HPDE6-E6E7 (cell line): ENCODE data around the gene MRPL57.
"Not testable (repeated sequence)": the region's sequence is repeated elsewhere in the genome, so short reads cannot be mapped to it uniquely, and the experiment has no call there.

Source experiments
- DNase-seq: peaks from one replicate; pipeline ENCODE4 v3.0.0; 2011; ENCODE audit warnings: missing footprints; ENCODE audit errors: extremely low spot score

Gene MRPL57

DNA sequence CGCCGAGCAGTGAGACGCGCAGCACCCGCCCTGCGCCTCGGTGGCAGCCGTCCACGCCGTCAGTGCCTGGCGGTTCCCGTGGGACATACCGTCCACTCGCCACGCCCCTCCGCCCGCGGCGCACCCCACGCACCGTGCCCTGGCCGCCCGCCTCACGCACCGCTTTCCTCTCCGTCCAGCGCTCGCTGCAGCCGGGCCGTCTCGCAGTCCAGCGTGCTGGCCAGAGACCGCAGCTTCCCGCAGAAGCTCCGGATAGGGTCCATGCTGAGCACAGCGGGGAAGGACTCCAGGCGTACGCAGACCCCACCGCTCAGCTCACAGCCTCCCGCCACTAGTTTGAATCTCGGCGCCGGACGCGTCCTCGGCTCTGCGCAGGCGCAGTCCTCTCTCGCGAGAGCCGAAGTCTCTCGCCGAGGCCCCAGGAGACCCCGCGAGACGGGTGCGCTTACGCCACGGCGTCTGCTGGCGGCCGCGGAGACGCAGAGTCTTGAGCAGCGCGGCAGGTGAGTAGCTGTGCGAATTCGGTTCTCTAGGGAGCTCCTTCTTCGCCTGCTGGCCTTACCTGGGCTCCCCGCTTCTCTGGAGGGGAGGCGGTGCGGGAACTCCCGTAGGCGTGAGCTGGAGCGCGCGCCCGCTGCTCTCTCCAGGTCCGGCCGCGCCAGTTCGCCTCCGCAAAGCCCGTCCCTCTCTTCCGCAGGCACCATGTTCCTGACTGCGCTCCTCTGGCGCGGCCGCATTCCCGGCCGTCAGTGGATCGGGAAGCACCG lies at the start of gene MRPL57, which contains the start of gene SKA3:
MRPL57 (plus strand) TSS at position 444 of the 767 bp plus-strand sequence; CDS start at position 703, 259 bp downstream.
SKA3 (minus strand) TSS at position 338 of the 767 bp plus-strand sequence; CDS start at position 263, 75 bp downstream.
- peak; percentile 54 for DNase-seq

DNA sequence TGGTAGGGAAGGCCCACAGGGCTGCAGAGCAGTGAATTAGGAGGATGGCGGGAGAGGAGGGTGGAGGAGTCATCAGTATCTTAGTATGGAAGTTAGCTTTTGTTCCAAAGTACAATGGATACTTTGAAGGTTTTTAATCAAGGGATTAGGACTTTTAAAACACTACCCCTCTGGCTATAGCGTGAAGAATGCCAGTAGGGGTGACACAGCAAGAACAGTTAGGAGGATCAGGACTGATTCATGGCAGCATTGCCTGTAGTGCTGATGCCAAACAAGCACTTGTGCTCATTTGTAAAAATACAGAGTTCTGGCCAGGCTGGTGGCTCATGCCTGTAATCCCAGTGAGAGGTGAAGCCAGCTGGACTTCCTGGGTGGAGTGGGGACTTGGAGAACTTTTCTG lies 46.3 kb upstream of the MRPL57 start:
- DNase-seq, result no peak

DNA sequence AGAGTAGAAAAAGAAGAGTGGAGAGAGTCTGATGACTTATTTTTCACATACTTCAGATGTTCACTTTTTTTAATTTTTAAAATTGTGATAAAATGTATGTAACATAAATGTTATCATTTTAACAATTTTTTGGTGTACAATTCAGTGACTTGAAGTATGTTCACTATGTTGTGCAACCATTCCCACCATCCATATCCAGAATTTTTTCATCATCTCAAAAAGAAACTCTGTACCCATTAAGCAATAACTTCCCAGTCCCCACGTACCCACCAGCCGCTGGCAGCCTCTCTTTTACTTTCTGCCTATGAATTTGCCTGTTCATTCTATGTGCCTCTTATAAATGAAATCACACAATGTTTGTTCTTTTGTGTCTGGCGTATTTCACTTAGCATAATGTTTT lies 43.4 kb upstream of the MRPL57 start:
- DNase-seq, result no peak

DNA sequence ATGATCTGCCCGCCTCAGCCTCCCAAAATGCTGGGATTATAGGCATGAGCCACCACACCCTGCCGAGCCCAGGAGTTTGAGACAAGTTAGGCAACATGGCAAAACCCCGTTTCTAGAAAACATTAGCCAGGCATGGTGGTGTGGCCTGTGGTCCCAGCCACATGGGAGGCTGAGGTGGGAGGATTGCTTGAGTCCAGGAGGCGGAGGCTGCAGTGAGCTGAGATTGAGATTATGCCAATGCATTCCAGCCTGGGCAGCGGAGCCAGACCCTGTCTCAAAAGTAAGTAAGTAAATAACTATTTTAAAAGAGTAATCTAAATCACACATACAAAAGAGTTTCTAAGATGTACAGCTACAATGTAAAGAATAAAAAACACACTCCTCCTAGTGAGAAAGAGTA lies 42.0 kb upstream of the MRPL57 start:
- DNase-seq, result no peak

DNA sequence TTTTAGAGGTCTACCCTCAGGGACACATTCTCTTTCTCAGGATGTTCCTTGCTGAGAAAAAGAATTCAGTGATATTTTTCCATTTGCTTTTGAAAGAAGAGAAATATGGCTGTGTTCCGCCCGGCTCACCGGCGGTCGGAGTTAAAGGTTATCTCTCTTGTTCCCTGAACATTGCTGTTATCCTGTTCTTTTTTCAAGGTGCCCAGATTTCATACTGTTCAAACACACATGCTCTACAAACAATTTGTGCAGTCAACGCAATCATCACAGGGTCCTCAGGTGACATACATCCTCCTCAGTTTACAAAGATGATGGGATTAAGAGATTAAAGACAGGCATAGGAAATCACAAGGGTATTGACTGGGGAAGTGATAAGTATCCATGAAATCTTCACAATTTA lies 40.6 kb upstream of the MRPL57 start:
- not testable (repeated sequence) for DNase-seq

DNA sequence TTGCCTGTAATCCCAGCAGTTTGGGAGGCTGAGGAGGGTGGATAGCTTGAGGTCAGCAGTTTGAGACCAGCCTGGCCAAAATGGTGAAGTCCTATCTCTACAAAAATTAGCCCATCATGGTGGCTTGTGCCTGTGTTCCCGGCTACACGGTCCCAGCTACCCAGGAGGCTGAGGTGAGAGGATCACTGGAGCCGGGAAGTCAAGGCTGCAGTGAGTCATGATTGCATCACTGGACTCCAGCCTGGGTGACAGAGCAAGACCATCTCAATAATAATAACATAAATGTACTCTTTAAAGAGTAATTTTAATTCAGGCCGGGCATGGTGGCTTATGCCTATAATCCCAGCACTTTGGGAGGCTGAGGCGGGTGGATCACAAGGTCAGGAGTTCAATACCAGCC lies 38.8 kb upstream of the MRPL57 start:
- no peak for DNase-seq

DNA sequence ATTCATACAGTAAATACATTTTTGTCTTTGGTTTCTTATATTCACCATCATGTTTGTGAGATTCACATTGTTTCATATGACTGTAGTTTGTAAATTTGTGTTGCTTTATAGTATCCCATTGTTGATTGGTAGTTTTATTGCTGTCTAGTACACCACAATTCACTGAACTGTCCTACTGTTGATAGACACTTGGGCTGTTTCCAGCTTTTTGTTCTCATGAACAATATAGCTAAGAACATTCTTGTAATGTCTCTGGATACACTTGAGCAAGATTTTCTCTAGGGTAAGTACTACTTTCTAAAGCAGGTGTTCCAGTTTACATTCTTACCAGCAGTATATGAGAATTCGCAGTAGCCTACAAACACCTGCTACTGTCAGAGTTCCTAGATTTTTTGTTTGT lies 37.9 kb upstream of the MRPL57 start:
- no peak for DNase-seq

DNA sequence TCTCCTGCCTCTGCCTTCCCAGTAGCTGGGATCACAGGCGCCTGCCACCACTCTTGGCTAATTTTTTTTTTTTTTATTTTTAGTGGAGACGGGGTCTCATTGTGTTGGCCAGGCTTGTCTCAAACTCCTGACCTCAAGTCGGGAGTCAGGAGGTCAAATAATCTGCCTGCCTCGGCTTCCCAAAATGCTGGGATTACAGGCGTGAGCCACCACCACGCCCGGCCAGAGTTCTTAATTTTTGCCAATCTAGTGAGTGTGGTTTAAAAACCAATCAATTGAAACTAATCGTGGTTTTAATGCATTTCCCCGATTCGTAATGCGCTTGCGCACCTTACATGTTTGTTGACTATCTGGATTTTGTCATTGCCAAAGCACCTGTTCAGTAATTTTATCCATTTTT lies 37.1 kb upstream of the MRPL57 start:
- DNase-seq, result no peak

DNA sequence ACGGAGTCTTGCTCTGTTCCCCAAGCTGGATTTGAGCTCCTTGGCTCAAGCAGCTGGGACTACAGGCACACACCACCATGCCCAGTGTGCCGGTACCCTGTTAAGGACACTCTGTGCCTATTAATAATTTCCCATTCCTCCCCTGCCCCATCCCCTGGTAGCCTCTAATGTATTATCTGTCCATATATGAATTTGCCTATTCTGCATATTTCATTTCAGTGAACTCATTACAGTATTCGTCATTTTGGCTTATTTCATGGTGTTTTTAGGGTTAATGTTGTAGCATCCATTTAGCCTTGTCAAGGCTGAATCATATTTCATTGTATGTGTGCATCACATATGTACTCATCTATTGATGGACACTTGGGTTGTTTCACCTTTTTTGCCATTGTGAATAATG lies 33.7 kb upstream of the MRPL57 start:
- DNase-seq, result no peak

DNA sequence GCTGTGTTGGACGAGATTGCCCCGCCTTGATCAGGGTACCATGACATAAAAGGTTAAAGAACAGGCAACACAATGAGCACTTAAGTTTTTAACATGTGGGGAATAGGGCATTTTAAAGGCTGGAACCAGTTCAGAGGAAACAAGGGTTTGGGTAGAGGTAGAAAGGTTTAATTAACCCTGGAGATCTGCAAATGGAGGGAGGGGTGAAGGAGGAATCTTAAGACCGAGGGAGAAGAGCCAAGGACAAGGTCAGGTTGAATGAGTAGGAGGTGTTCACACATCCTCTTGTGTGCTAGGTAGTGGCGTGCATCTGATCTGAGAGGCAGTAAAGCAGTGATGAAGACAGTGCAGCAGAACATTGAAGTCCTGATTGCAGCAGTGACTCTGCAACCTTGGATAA lies 28.6 kb upstream of the MRPL57 start:
- DNase-seq, result no peak

DNA sequence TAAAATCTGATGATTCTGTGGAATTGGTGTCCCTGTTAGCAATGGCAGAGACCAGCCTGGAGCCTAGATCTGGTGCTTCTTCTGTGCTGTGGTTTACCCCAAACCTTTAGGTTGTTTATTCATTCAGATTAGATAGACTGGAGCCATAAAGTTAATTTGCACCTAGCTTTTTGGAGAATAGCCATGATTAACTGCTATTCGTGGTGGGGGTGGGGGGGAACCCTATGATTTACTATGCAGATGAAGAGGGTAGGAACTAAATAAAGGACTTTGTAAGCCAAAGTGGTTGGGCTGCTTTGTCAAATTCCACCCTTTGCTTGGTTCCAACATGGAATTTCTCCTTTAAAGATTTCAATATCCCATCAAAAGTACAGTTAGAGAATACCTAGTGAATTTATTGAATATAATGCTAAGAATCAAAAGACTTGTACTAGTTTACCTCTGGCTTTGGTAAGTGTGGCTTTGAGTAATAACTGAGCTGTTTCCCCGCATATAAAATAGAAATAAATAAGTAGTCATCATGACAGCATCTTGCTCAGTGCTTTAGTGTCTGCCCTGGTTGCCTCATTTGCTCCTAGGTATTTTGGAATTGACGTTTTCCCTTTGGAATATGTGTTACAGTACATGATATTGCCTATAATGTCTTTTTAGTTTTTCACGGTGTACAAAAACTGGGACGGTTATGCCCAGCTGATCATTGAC lies 27.8 kb upstream of the MRPL57 start:
- DNase-seq, result no peak

DNA sequence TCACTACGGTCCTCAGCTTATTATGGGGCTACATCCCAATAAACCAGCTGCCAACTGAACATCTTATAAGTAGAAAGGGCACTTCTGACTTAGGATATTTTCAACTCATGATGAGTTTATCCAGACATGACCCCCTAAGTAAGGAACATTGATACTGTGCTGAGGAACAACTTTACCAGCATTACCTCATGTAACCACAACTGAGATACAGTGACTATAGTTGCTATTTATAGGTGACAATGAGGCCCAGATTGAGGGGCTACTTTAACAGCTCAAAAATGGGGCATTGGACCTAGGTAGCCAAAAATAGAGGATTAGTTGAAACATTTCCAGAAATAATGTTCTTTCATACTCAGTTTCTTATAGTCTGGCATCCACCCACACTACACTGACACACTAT lies 26.9 kb upstream of the MRPL57 start:
- no peak for DNase-seq

DNA sequence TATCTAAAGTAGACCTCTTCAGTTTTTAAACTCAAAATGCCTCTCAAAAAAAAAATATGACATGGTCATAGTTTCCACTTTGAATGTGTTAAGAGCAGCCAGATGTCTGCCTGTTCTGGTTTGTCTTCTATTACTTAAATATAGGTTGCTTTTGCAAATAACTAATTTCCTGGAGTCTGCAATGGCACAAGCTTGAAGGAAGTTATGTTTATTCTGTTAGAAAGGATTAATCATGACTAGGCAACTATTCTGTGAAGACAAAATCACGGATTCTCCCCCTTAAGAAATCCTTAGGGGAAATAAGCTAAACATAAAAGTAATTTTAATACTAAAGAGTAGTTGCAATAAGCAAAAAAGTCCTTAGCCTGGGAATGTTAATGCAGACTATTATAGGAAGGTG lies 26.4 kb upstream of the MRPL57 start:
- no peak for DNase-seq

DNA sequence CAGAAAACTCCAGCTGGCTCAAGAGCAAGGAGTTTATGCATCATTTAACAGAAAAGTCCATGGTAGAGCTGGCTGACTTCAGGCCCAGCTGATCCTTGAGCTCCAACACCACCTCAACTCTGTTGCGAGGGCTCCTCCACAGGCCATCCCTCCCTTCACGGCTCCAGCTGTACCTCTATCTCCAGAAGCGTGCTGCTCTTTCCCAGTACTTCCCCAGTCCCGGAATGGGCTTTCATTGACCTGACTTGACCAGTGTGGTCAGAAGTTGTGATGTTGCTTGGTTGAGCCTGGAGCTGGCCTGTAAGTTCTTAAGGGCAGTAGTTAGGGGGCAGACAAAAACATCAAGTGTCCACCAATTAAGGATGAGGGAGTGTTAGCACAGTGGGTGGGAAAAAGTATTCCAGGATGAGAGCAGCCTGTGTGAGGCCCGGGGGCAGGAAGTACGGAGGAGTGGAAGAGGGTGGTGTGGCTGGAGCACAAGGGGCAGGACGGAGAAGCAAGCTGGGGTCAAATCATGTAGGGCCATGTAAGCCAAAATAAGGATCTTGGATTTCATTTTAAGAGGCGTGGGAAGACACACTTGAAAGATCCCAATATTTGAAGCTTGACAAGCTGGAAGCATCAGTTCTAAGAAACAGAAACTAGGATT lies 24.1 kb upstream of the MRPL57 start:
- DNase-seq, result no peak

DNA sequence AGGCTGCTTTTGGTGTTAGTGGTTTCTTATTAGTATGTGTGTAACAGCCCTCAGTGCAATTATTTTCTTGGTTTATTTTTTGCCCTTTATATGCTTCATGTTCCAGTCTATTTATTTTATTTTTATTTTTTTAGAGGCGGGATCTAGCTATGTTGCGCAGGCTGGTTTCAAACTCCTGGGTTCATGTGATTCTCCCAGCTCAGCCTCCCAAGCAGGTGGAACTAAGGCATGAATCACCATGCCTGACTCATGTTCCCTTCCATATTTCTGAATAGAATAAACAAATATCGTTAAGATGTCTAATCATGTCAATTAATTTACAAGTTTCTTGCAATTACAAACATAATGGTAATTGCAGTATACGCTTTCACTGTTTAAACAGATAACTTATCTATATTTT lies 11.8 kb upstream of the MRPL57 start:
- no peak for DNase-seq

DNA sequence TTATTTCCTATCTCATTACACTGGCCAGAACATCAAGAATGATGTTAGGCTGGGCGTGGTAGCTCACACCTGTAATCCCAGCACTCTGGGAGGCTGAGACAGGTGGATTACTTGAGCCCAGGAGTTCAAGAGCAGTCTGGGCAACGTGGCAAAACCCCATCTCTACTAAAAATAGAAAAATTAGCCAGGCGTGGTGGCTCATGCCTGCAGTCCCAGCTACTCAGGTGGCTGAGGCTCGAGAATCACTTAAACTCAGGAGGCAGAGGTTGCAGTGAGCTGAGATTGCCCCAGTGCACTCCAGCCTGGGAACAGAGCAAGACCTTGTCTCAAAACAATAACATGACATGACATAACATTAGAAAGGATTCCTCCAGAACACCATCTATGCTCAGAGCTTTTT lies 10.9 kb upstream of the MRPL57 start:
- DNase-seq, result not testable (repeated sequence)

DNA sequence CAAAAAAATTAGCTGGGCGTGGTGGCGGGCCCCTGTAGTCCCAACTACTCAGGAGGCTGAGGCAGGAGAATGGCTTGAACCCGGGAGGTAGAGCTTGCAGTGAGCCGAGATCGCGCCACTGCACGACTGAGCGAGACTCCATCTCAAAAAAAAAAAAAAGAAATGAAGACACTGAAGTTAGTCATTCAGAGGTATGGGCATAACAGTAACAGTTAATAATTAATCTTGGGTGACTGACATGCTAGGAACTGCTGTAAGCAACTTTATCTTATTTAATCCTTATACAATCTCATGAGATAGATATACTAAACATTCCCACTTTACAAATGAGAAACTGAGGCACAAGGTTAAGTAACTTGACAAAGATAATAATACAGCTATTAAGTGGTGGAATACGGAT lies 5.0 kb upstream of the MRPL57 start:
- no peak for DNase-seq

DNA sequence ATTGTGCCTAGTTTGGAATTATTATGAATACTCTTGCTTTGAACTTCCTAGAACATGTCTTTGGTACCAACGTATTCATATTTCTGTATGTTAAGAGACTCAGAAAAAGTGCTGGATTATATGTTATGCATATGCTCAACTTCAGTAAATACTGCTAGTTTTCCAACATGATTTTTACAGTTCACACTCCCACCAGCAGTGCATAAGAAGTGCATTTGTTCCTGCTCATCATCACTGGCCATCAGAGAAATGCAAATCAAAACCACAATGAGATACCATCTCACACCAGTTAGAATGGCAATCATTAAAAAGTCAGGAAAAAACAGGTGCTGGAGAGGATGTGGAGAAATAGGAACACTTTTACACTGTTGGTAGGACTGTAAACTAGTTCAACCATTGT lies 2.7 kb upstream of the MRPL57 start:
- DNase-seq, result not testable (repeated sequence)

DNA sequence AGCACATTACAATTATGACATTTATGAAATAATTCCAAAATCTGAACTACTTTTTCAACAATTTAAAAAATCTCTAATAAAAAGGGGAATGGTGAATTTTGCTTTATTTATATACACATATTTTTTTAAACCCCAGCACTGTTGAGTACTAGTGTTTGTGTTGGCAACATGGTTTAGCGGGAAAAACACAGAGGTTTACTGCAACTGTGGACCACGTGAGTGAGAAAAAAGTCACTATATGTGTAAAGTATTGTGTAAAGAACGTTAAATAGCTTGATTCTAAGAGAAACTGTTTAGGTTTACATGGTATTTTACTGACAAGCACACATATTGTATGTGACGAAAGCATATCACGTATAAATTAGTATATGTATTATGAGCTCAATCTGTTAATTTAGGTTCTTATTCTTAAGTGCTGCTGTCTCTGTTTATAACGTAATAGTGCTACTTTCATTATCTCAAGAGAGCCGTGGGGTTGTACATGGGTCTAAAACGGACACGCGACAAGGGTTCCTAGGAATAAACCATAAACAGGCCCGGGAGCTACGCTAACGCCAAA lies 723 bp upstream of the MRPL57 start:
- DNase-seq, result no peak

DNA sequence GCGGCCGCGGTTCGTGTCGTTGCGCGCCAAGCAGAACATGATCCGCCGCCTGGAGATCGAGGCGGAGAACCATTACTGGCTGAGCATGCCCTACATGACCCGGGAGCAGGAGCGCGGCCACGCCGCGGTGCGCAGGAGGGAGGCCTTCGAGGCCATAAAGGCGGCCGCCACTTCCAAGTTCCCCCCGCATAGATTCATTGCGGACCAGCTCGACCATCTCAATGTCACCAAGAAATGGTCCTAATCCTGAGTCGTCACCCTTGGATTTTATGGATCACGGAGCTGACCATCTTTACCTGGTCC lies 475 bp downstream of the MRPL57 start:
- DNase-seq, result no peak

DNA sequence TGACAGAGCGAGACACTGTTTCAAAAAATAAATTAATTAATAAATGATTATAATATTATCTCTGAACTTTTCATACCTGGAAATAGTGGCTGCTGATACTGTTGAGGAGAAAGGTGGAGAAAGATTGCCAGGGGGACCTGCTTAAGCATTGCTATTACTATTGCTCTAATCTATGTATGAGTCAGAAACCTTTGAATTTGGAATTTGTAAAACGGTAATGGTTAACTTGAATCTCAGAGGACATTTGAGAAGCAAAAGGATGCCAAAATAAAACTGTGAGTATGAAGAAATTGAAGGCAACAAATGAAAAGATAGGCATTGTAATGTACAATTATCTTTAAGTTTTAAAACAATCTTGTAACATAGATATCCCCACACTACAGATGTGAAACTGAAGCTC lies 5.2 kb downstream of the MRPL57 start:
- DNase-seq, result no peak

DNA sequence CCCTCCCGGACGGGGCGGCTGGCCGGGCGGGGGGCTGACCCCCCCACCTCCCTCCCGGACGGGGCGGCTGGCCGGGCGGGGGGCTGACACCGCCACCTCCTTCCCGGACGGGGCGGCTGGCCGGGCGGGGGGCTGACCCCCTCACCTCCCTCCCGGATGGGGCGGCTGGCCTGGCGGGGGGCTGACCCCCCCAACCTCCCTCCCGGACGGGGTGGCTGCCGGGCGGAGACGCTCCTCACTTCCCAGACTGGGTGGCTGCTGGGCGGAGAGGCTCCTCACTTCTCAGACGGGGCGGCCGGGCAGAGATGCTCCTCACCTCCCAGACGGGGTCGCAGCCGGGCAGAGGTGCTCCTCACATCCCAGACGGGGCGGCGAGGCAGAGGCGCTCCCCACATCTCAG lies 10.0 kb downstream of the MRPL57 start:
- not testable (repeated sequence) for DNase-seq

DNA sequence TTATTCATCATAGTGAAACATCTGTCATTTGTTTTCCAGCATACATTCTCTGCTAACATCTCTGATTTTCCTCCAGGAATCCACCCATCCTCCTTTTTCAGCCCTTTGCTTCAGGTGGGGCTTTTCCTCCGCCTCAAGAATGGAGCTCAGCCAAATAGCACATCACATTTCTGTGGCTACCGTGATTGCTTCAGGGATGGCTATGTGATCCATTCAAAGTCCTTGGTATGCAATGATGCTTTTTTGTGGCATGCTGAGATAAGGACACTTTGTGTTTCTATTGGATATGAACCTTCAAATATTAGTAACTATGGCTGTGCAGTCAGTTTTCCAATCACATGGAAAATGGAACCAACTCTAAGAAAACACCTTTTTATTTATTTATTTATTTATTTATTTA lies 18.3 kb downstream of the MRPL57 start:
- not testable (repeated sequence) for DNase-seq
